Transverse colon (tissue), 4 donors: ENCODE results near the gene CDKN2AIP. TPM values are rescaled to one million over a fixed set of nuclear protein-coding genes. Genes with fewer than 3 reads are reported as not detected.

Experiments used
- DNase-seq: peaks from one replicate; pipeline ENCODE4 v3.0.0-alpha.2; 2019
- H3K27ac ChIP-seq, 4 donors: fragments of 200-600 bp; sonication (generic); 2 replicates each; pipeline ENCODE4 v1.5.1; 2016 to 2018; ENCODE audit warnings: inconsistent platforms in 4 of 4
- H3K27me3 ChIP-seq: fragments of 200-600 bp; sonication (generic); 2 replicates; pipeline ENCODE4 v1.5.1; 2017; ENCODE audit warnings: inconsistent platforms
- H3K36me3 ChIP-seq, 4 donors: fragments of 200-600 bp; sonication (generic); 2 replicates each; pipeline ENCODE4 v1.5.1; 2017 to 2019; ENCODE audit warnings: inconsistent platforms in 4 of 4
- H3K4me1 ChIP-seq, 4 donors: fragments of 200-600 bp; sonication (generic); 2 replicates each; pipeline ENCODE4 v1.5.1; 2017 to 2020; ENCODE audit warnings: inconsistent platforms in 4 of 4
- H3K4me3 ChIP-seq, 4 donors: fragments of 200-600 bp; sonication (generic); 1 replicate in 1 of 4; 2 replicates in 3 of 4; pipeline versions ENCODE4 v1.5.1 to v1.6.1; 2017 to 2019; ENCODE audit warnings: inconsistent platforms in 4 of 4
- H3K9me3 ChIP-seq, 2 donors: fragments of 200-600 bp; sonication (generic); 2 replicates each; pipeline ENCODE4 v1.5.1; 2017 to 2019; ENCODE audit warnings: inconsistent platforms in 2 of 2
- EP300 ChIP-seq: sonication (generic); formaldehyde crosslinking; IDR thresholded peaks from one replicate; pipeline ENCODE4 v1.6.1; 2017; ENCODE audit warnings: antibody characterized with exemption, low read depth
- POLR2A ChIP-seq: fragments of 450-650 bp; IDR thresholded peaks from one replicate; pipeline ENCODE4 v1.6.1; 2016; ENCODE audit warnings: antibody characterized with exemption, mild to moderate bottlenecking, moderate library complexity
- POLR2AphosphoS5 ChIP-seq, 3 donors: sonication (generic); formaldehyde crosslinking; IDR thresholded peaks; one replicate each; pipeline ENCODE4 v1.6.1; 2016; ENCODE audit warnings: antibody characterized with exemption in 3 of 3
- WGBS, 2 donors: methylation state at CpG; one replicate each; pipeline ENCODE4 v1.1.5; 2018; ENCODE audit warnings: low coverage in 1 of 2; 5-methylcytosine and 5-hydroxymethylcytosine counted together
- in situ Hi-C, 4 donors: fragments of 200-750 bp; cut with MboI; loops; one replicate each; pipeline versions ENCODE4 v1.15.0 to v1.15.1; 2017; ENCODE audit warnings: low sequenced_read_pairs in 3 of 4, low pct_ligation_motif_present in 1 of 4, low pct_unique_long_range_greater_than_20kb in 1 of 4
- intact Hi-C: fragments of 100-400 bp; cut with DNase I; formaldehyde crosslinking; loops from one replicate; pipeline ENCODE4 v1.15.1; 2023; ENCODE audit warnings: low total_unique reads
- total RNA-seq, 4 donors: library from RNA; depleted of rRNA; stranded (reverse); fragments of >200 nt; gene quantifications; one replicate each; pipeline ENCODE4 v1.1.0, GENCODE V29; 2016
- TF ChIP-seq, protein P1 (sequence below), 5 experiments: fragments of 200-600 bp in 3 of 5; fragments of 450-650 bp in 2 of 5; sonication (generic) in 3 of 5; IDR thresholded peaks; 1 replicate in 2 of 5; 2 replicates in 3 of 5; pipeline ENCODE4 v1.5.1; 2016 to 2017; ENCODE audit warnings: antibody characterized with exemption in 5 of 5, inconsistent platforms in 3 of 5, mild to moderate bottlenecking in 2 of 5, moderate library complexity in 1 of 5

CDKN2AIP gene
- total RNA-seq, 4 donors from 2014 or later: 13.9 to 26.2 (median 24.7) TPM

DNA sequence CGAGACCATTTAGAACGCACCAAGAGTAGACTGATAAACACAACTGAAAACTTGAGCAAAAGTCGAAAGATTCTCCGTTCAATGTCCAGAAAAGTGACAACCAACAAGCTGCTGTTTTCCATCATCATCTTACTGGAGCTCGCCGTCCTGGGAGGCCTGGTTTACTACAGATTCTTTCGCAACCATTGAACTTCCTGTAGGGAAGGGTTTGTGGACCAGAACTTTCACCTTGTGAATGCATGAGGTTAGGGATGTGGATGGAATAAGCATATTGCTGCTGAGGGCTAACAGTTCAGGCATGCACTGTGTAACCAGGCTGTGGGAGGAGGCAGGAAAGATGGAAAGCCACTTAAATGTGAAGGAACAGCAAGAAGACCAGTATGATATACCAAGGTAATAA is 39.6 kb downstream of the CDKN2AIP start:
- DNase-seq: no peak
- intact Hi-C loops (no loop called here), in situ Hi-C loops (no loop called here)
- TF ChIP-seq POLR2AphosphoS5 (IDR thresholded peaks at IDR 0.05) (no peak), EP300 (no peak), POLR2A (no peak)
- TF ChIP-seq, protein P1, sequence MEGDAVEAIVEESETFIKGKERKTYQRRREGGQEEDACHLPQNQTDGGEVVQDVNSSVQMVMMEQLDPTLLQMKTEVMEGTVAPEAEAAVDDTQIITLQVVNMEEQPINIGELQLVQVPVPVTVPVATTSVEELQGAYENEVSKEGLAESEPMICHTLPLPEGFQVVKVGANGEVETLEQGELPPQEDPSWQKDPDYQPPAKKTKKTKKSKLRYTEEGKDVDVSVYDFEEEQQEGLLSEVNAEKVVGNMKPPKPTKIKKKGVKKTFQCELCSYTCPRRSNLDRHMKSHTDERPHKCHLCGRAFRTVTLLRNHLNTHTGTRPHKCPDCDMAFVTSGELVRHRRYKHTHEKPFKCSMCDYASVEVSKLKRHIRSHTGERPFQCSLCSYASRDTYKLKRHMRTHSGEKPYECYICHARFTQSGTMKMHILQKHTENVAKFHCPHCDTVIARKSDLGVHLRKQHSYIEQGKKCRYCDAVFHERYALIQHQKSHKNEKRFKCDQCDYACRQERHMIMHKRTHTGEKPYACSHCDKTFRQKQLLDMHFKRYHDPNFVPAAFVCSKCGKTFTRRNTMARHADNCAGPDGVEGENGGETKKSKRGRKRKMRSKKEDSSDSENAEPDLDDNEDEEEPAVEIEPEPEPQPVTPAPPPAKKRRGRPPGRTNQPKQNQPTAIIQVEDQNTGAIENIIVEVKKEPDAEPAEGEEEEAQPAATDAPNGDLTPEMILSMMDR (IDR thresholded peaks at IDR 0.05): no peak
- Histone ChIP-seq H3K4me3 (no peak overlapping the region), H3K9me3 (no peaks in the 10 kb centered on the region), H3K27ac (no peak overlapping the region), H3K4me1 (no peaks in the 10 kb centered on the region), H3K36me3 (no peaks in the 10 kb centered on the region), H3K27me3 (no peaks in the 10 kb centered on the region)
- WGBS, 2 donors: 89 to 90% methylated on average over 6 to 7 of the region's 7 CpGs

DNA sequence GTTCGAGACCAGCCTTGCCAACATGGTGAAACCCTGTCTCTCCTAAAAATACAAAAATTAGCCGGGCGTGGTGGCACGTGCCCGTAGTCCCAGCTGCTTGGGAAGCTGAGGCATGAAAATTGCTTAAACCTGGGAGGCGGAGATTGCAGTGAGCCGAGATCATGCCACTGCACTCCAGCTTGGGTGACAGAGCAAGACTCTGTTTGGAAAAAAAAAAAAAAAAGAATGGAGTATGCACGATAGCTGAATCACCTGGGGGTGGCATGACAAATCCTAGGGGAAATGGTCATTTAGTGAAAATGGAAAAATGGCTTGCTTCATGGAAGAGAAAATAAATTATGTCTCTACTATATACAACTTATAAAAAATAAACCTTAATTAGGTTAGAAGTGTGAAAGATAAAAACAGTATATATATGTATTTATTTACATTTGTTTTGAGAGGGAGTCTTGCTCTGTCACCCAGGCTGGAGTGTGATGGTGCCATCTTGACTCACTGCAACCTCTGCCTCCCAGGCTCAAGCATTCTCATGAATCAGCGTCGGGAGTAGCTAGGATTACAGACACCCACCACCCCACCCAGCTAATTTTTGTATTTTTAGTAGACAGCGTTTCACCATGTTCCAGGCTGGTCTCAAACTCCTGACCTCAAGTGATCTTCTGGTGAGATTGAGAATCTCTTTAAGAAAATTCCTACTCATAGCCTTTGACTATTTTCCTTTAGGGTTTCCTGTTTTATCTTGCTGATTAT is 41.1 kb downstream of the CDKN2AIP start:
- H3K27ac ChIP-seq: no peak overlapping the region
- no peak for DNase-seq
- H3K36me3 ChIP-seq: no peaks in the 10 kb centered on the region
- H3K4me1 ChIP-seq: no peaks in the 10 kb centered on the region
- WGBS, 2 donors: 80 to 85% methylated on average over 10 to 11 of the region's 11 CpGs
- H3K4me3 ChIP-seq: no peak overlapping the region
- no peaks in the 10 kb centered on the region for H3K27me3 ChIP-seq
- no peaks in the 10 kb centered on the region for H3K9me3 ChIP-seq
- intact Hi-C loops (no loop called here), in situ Hi-C loops (no loop called here)
- TF ChIP-seq POLR2A: no peak
- TF ChIP-seq EP300: no peak
- TF ChIP-seq, protein P1 (IDR thresholded peaks at IDR 0.05): no peak
- no peak for TF ChIP-seq POLR2AphosphoS5 (IDR thresholded peaks at IDR 0.05)

- Histone ChIP-seq H3K9me3 (no peaks in the 10 kb centered on the region), H3K27ac (no peak overlapping the region), H3K27me3 (no peaks in the 10 kb centered on the region), H3K4me3 (no peak overlapping the region), H3K4me1 (no peaks in the 10 kb centered on the region), H3K36me3 (no peaks in the 10 kb centered on the region)
- intact Hi-C loops (no loop called here), in situ Hi-C loops (no loop called here)
- TF ChIP-seq, protein P1 (IDR thresholded peaks at IDR 0.05): no peak
- TF ChIP-seq EP300: no peak
- no peak for TF ChIP-seq POLR2A
- no peak for TF ChIP-seq POLR2AphosphoS5 (IDR thresholded peaks at IDR 0.05)
- WGBS, 2 donors: 96 to 100% methylated on average over 2 to 3 of the region's 3 CpGs
- DNase-seq: no peak
Observed at GRCh38 chr4:183492791-183493222, 48.4 kb downstream of the CDKN2AIP start.

DNA sequence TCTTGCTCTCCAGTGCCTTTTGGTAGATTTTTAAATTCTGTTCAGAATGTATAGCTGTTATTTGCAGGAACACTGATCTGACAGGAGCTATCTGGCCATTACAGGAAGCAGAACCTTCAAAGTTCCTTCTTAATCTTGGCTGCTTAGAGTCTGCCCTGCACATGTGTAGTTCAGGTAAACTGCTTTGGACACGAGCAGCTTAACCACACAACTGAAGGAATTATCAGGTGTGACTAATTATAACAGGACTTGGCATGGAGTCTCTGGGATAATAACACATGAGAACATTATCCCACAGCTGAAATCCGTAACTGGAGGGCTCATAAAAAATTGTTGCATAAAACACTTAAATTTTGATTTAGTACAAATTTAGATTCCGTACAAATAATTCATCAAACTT is 48.8 kb downstream of the CDKN2AIP start:
- in situ Hi-C loops (no loop called here), intact Hi-C loops (no loop called here)
- DNase-seq: no peak
- TF ChIP-seq POLR2AphosphoS5 (IDR thresholded peaks at IDR 0.05) (no peak), EP300 (no peak), POLR2A (no peak)
- TF ChIP-seq, protein P1 (IDR thresholded peaks at IDR 0.05): no peak
- Histone ChIP-seq H3K27me3 (no peaks in the 10 kb centered on the region), H3K9me3 (no peaks in the 10 kb centered on the region), H3K4me1 (no peaks in the 10 kb centered on the region), H3K36me3 (no peaks in the 10 kb centered on the region), H3K4me3 (no peak overlapping the region), H3K27ac (no peak overlapping the region)
- WGBS, 2 donors: 74 to 82% methylated on average over 3 of the region's 3 CpGs
